PC-3 (cell line): ENCODE data around the gene PSMD13. TPM values are rescaled to one million over a fixed set of nuclear protein-coding genes. Genes with fewer than 3 reads are reported as not detected.

Experiments used
- ATAC-seq: fragments of 200-7000 bp; cut with Tn5 transposase; 2 replicates; pipeline ENCODE4 v1.9.1; 2020; ENCODE audit warnings: mild to moderate bottlenecking, moderate library complexity
- BruUV-seq: library from RNA; stranded (reverse); fragments of 400-500 nt; replicated peaks from 2 replicates; lab custom pipeline; 2021; lab: Mats Ljungman, UMichigan
- CTCF ChIA-PET: fragments of 300-600 bp; sonication (Branson Sonifier 250); formaldehyde crosslinking; loops from one replicate; lab custom pipeline; 2022; ENCODE audit warnings: antibody characterized with exemption; lab: Charles Lee
- POLR2A ChIA-PET: fragments of 300-600 bp; sonication (Branson Sonifier 250); formaldehyde crosslinking; loops from one replicate; lab custom pipeline; 2022; ENCODE audit warnings: antibody characterized with exemption; ENCODE audit not compliant: unreplicated experiment; lab: Charles Lee
- DNase-seq: peaks from one replicate; pipeline ENCODE4 v3.0.0-alpha.2; 2015
- H2AFZ ChIP-seq: fragments of 300-600 bp; sonication (generic); 2 replicates; pipeline ENCODE4 v1.6.0; 2016; ENCODE audit warnings: antibody characterized with exemption, low read length
- H3F3A ChIP-seq: fragments of 300-600 bp; sonication (generic); one replicate; pipeline ENCODE4 v1.6.0; 2017; ENCODE audit warnings: antibody characterized with exemption, low read length, control low read depth, mild to moderate bottlenecking; ENCODE audit not compliant: unreplicated experiment
- H3K27ac ChIP-seq: fragments of 300-600 bp; sonication (generic); 2 replicates; pipeline ENCODE4 v1.5.1; 2016; ENCODE audit warnings: mild to moderate bottlenecking, low read length
- H3K27me3 ChIP-seq: fragments of 300-600 bp; sonication (generic); 2 replicates; pipeline ENCODE4 v1.6.1; 2016; ENCODE audit warnings: low read length, mixed read lengths
- H3K36me3 ChIP-seq: fragments of 300-600 bp; sonication (generic); 2 replicates; pipeline ENCODE4 v1.6.1; 2016; ENCODE audit warnings: low read depth, mixed run types, low read length, mixed read lengths
- H3K4me1 ChIP-seq: fragments of 300-600 bp; sonication (generic); 2 replicates; pipeline ENCODE4 v1.5.1; 2016; ENCODE audit warnings: low read length; ENCODE audit not compliant: insufficient read depth
- H3K4me2 ChIP-seq: fragments of 300-600 bp; sonication (generic); 2 replicates; pipeline ENCODE4 v1.6.0; 2016; ENCODE audit warnings: low read length
- H3K4me3 ChIP-seq: fragments of 300-600 bp; sonication (generic); 2 replicates; pipeline ENCODE4 v1.5.1; 2016; ENCODE audit warnings: mild to moderate bottlenecking, low read length, mixed read lengths
- H3K79me2 ChIP-seq: fragments of 300-600 bp; sonication (generic); 2 replicates; pipeline ENCODE4 v1.6.1; 2017; ENCODE audit warnings: low read length, mixed read lengths
- H3K9ac ChIP-seq: fragments of 300-600 bp; sonication (generic); 2 replicates; pipeline ENCODE4 v1.6.0; 2016; ENCODE audit warnings: mild to moderate bottlenecking, low read length
- H3K9me2 ChIP-seq: fragments of 300-600 bp; sonication (generic); replicated peaks from 2 replicates; pipeline ENCODE4 v1.6.1; 2016; ENCODE audit warnings: mixed run types, low read length, mixed read lengths
- H3K9me3 ChIP-seq: fragments of 300-600 bp; sonication (generic); 2 replicates; pipeline ENCODE4 v1.6.1; 2016; ENCODE audit warnings: low read length, mixed read lengths
- H4K20me1 ChIP-seq: fragments of 300-600 bp; sonication (generic); 2 replicates; pipeline ENCODE4 v1.6.1; 2016; ENCODE audit warnings: low read length, mixed read lengths
- EZH2 ChIP-seq: fragments of 300-600 bp; sonication (generic); IDR thresholded peaks from one replicate; pipeline ENCODE4 v1.6.1; 2017; ENCODE audit warnings: antibody characterized with exemption, mild to moderate bottlenecking, low read length; ENCODE audit not compliant: unreplicated experiment
- EZH2phosphoT487 ChIP-seq: fragments of 300-600 bp; sonication (generic); IDR thresholded peaks from 2 replicates; pipeline ENCODE4 v1.6.1; 2018; ENCODE audit warnings: mild to moderate bottlenecking, antibody characterized with exemption, low read length, borderline replicate concordance
- intact Hi-C: fragments of 100-400 bp; cut with micrococcal nuclease; formaldehyde crosslinking; loops from 2 replicates; pipeline ENCODE4 v1.9.0; 2023
- total RNA-seq: library from RNA; depleted of rRNA; stranded (reverse); fragments of >200 nt; gene quantifications from 2 replicates; pipeline ENCODE4 v1.2.3, GENCODE V29; 2014
- TF ChIP-seq, protein P1 (sequence below): fragments of 300-600 bp; sonication (generic); conservative IDR thresholded peaks from 2 replicates; pipeline ENCODE4 v1.5.1; 2017; ENCODE audit warnings: antibody characterized with exemption, low read depth, mild to moderate bottlenecking, low read length

The PSMD13 gene
- total RNA-seq, 1 experiment from 2014 or later: 255 TPM

- H3K36me3 ChIP-seq: peaks cover 5% of the 10 kb centered on the region; the same call in 1 of the 2 replicates
- peaks cover 8% of the 10 kb centered on the region; the same call in 1 of the 2 replicates for H3K4me1 ChIP-seq
- H3K79me2 ChIP-seq: peaks cover 36% of the 10 kb centered on the region
- no peaks in the 10 kb centered on the region for H3F3A ChIP-seq
- no peak for DNase-seq
- H4K20me1 ChIP-seq: no peaks in the 10 kb centered on the region
- H3K4me3 ChIP-seq: no peak overlapping the region
- H3K27me3 ChIP-seq: no peaks in the 10 kb centered on the region
- H3K4me2 ChIP-seq: no peak overlapping the region
- no peak for TF ChIP-seq EZH2phosphoT487
- no peak for TF ChIP-seq EZH2
- TF ChIP-seq, protein P1, sequence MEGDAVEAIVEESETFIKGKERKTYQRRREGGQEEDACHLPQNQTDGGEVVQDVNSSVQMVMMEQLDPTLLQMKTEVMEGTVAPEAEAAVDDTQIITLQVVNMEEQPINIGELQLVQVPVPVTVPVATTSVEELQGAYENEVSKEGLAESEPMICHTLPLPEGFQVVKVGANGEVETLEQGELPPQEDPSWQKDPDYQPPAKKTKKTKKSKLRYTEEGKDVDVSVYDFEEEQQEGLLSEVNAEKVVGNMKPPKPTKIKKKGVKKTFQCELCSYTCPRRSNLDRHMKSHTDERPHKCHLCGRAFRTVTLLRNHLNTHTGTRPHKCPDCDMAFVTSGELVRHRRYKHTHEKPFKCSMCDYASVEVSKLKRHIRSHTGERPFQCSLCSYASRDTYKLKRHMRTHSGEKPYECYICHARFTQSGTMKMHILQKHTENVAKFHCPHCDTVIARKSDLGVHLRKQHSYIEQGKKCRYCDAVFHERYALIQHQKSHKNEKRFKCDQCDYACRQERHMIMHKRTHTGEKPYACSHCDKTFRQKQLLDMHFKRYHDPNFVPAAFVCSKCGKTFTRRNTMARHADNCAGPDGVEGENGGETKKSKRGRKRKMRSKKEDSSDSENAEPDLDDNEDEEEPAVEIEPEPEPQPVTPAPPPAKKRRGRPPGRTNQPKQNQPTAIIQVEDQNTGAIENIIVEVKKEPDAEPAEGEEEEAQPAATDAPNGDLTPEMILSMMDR: no peak
- ATAC-seq: no peak
- H3K9me2 ChIP-seq: no peaks in the 10 kb centered on the region
- H3K9me3 ChIP-seq: no peaks in the 10 kb centered on the region
- intact Hi-C loops: no loop called here
- ChIA-PET CTCF (no interaction called here), POLR2A (no interaction called here)
- no peak overlapping the region for H2AFZ ChIP-seq
- no peak overlapping the region for H3K9ac ChIP-seq
- no peak overlapping the region for H3K27ac ChIP-seq
- no TSS peak for BruUV-seq
These were observed 32.7 kb upstream of the PSMD13 start for GRCh38 chr11:203945-204586.

DNA sequence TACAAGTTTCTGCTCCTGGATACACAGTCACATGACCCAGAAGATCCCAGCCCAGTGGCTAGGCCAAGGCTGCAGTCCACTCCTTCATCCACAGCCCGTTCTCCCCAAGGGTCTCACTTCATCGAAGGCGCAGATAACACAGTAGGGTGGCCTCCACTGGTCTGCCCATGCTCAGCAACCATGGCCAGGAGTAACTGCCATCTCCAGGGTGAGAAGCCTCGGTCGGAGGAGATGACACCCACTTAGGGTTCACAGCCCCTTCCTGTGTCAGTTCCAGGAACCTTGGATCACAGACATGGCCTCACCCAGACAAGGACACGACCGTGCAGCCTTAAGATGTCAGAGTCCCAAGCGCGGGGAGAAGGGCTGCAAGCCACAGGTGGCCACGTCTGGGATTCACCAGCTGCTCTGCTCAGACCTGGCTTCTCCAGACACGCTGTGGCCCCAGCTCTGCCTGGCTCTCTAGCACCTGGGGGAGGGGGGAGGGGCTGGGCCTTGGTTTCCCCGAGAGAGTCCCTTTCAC lies 32.1 kb upstream of the PSMD13 start:
- H3K36me3 ChIP-seq: peaks cover 8% of the 10 kb centered on the region; the same call in 1 of the 2 replicates
- ATAC-seq (no peak), DNase-seq (no peak)
- no peaks in the 10 kb centered on the region for H3K9me2 ChIP-seq
- H2AFZ ChIP-seq: no peak overlapping the region
- no peak for TF ChIP-seq EZH2phosphoT487
- TF ChIP-seq, protein P1: no peak
- no peak for TF ChIP-seq EZH2
- no peaks in the 10 kb centered on the region for H3K27me3 ChIP-seq
- intact Hi-C loops: no loop called here
- H3K4me3 ChIP-seq: no peak overlapping the region
- no peaks in the 10 kb centered on the region for H3F3A ChIP-seq
- H3K9ac ChIP-seq: no peak overlapping the region
- no peak overlapping the region for H3K4me2 ChIP-seq
- peaks cover 42% of the 10 kb centered on the region for H3K79me2 ChIP-seq
- peaks cover 12% of the 10 kb centered on the region for H3K4me1 ChIP-seq
- no peaks in the 10 kb centered on the region for H4K20me1 ChIP-seq
- POLR2A ChIA-PET: no interaction called here
- H3K27ac ChIP-seq: no peak overlapping the region
- CTCF ChIA-PET: no interaction called here
- no TSS peak for BruUV-seq
- H3K9me3 ChIP-seq: no peaks in the 10 kb centered on the region
